ENCODE data around the gene TOLLIP. TPM values are rescaled to one million over a fixed set of nuclear protein-coding genes. Genes with fewer than 3 reads are reported as not detected.

TOLLIP gene
- total and polyA plus RNA-seq, 12 donors: 19.0 to 53.6 (median 42.6) TPM

DNA sequence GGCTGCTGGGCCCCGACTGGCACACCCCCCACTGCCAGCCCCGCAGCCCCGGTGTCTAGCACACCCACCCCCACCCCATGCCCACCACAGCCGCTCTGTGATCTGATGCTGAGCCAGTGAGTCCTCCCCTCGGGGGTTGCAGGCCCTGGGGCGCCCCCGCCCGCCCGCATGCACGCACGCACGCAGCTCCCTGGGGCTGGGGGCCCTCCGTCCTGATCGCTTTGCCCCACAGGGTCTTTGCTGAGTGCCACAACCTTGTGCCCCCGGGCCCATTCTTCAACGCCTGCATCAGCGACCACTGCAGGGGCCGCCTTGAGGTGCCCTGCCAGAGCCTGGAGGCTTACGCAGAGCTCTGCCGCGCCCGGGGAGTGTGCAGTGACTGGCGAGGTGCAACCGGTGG lies 54.3 kb downstream of the TOLLIP start:
- Histone ChIP-seq H3K4me3 (no peak overlapping the region), H3K9me3 (no peaks in the 10 kb centered on the region), H3K27me3 (no peaks in the 10 kb centered on the region), H3K36me3 (no peaks in the 10 kb centered on the region), H3K4me1 (no peaks in the 10 kb centered on the region), H3K27ac (no peak overlapping the region)
- ATAC-seq (no peak), DNase-seq (no peak)
- intact Hi-C loops (cut with DNase I): no loop called here
- TF ChIP-seq, protein P1, sequence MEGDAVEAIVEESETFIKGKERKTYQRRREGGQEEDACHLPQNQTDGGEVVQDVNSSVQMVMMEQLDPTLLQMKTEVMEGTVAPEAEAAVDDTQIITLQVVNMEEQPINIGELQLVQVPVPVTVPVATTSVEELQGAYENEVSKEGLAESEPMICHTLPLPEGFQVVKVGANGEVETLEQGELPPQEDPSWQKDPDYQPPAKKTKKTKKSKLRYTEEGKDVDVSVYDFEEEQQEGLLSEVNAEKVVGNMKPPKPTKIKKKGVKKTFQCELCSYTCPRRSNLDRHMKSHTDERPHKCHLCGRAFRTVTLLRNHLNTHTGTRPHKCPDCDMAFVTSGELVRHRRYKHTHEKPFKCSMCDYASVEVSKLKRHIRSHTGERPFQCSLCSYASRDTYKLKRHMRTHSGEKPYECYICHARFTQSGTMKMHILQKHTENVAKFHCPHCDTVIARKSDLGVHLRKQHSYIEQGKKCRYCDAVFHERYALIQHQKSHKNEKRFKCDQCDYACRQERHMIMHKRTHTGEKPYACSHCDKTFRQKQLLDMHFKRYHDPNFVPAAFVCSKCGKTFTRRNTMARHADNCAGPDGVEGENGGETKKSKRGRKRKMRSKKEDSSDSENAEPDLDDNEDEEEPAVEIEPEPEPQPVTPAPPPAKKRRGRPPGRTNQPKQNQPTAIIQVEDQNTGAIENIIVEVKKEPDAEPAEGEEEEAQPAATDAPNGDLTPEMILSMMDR (IDR thresholded peaks at IDR 0.05): no peak
- WGBS, 2 donors: 85 to 89% methylated on average over 14 to 24 of the region's 24 CpGs

DNA sequence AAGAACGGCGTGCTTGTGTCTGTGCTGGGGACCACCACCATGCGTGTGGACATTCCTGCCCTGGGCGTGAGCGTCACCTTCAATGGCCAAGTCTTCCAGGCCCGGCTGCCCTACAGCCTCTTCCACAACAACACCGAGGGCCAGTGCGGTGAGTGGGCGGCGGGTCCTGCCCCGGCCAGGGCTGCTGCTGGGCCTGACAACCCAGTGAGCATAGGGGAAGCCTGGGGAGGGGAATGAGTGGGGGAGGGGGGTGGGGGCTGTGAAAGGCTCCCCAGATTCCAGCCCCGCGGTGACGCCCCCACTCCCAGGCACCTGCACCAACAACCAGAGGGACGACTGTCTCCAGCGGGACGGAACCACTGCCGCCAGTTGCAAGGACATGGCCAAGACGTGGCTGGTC lies 54.7 kb downstream of the TOLLIP start:
- no peaks in the 10 kb centered on the region for H3K36me3 ChIP-seq
- no peaks in the 10 kb centered on the region for H3K4me1 ChIP-seq
- H3K27ac ChIP-seq: no peak overlapping the region
- intact Hi-C loops (cut with DNase I): no loop called here
- no peaks in the 10 kb centered on the region for H3K27me3 ChIP-seq
- no peak for ATAC-seq
- no peaks in the 10 kb centered on the region for H3K9me3 ChIP-seq
- 85 to 87% methylated on average over 19 of the region's 19 CpGs for WGBS, 2 donors
- H3K4me3 ChIP-seq: no peak overlapping the region
- DNase-seq: no peak
- TF ChIP-seq, protein P1 (IDR thresholded peaks at IDR 0.05): no peak

DNA sequence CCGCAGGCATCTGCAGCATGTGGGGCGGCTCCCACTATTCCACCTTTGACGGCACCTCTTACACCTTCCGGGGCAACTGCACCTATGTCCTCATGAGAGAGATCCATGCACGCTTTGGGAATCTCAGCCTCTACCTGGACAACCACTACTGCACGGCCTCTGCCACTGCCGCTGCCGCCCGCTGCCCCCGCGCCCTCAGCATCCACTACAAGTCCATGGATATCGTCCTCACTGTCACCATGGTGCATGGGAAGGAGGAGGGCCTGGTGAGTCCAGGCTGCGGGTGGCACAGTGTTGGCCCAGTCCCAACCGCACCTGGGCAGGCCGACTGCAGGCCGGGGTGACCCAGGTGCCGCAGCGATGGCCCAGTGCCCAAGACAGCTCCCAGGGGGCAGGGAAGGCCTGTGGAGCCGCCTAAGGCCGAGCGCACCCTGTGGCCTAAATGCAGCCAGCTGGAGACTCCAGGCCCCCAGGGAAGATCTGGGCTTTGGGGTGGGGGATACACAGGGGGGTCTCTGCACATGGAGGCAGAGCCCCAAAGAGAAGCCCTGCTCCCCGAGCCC lies 55.3 kb downstream of the TOLLIP start:
- no peak overlapping the region for H3K4me3 ChIP-seq
- no peak for DNase-seq
- no peak for ATAC-seq
- H3K4me1 ChIP-seq: no peaks in the 10 kb centered on the region
- TF ChIP-seq, protein P1 (IDR thresholded peaks at IDR 0.05): no peak
- H3K27me3 ChIP-seq: no peaks in the 10 kb centered on the region
- no peak overlapping the region for H3K27ac ChIP-seq
- no peaks in the 10 kb centered on the region for H3K9me3 ChIP-seq
- intact Hi-C loops (cut with DNase I): no loop called here
- 89 to 93% methylated on average over 22 of the region's 22 CpGs for WGBS, 2 donors
- no peaks in the 10 kb centered on the region for H3K36me3 ChIP-seq

DNA sequence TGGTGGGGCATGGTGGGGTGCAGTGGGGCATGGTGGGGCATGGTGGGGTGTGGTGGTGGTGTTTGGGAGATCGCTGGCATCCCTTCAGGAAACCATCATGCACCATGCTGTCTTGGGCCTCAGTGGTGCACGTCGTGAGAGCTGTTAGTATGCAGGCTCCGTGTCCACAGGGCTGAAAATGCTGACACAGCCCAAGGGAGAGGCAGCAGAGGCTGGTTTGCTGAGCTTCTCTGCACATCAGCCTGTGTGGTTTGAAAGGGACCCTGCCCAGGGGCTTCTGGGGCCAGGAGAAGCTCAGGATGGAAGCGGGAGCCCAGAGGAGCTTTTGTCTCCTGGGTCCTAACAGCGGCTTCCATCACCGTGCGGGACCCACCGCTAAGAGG lies 56.3 kb downstream of the TOLLIP start:
- no peaks in the 10 kb centered on the region for H3K27me3 ChIP-seq
- WGBS, 2 donors: 89 to 92% methylated on average over 9 of the region's 9 CpGs
- no peaks in the 10 kb centered on the region for H3K9me3 ChIP-seq
- no peaks in the 10 kb centered on the region for H3K36me3 ChIP-seq
- TF ChIP-seq, protein P1 (IDR thresholded peaks at IDR 0.05): no peak
- no peak overlapping the region for H3K27ac ChIP-seq
- DNase-seq (no peak), ATAC-seq (no peak)
- H3K4me3 ChIP-seq: no peak overlapping the region
- intact Hi-C loops (cut with DNase I): no loop called here
- H3K4me1 ChIP-seq: no peaks in the 10 kb centered on the region
